GM12801 (cell line): ENCODE data around the gene BASP1.

Experiments used
- TF ChIP-seq, protein P1 (sequence below): IDR thresholded peaks from one replicate; pipeline ENCODE4 v1.5.1; 2011; ENCODE audit warnings: control low read depth; ENCODE audit not compliant: insufficient read length; ENCODE audit errors: extremely low read depth

The BASP1 gene

DNA sequence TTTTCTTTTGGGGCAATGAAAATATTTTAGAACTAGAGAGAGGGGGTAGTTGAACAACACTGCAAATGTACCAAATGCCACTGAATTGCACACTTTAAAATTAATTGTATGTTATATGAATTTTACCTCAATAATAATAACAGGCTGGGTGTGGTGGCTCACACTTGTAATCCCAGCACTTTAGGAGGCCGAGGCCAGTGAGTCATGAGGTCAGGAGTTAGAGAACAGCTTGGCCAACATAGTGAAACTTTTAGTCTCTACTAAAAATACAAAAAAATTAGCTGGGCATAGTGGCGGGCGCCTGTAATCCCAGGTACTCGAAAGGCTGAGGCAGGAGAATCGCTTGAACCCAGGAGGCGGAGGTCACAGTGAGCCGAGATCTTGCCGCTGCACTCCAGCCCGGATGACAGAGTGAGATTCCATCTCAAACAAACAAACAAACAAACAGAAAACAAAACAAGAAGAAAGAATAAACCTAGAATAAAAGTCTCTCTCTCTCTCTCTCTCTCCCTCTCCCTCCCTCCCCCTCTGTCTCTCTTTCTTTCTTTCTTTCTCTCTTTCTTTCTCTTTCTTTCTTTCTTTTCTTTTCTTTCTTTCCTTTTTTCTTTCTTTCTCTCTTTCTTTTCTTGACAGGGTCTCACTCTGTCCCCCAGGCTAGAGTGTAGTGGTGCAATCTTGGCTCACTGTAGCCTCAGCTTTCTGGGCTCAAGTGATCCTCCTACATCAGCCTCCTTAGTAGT is 91.1 kb downstream of the BASP1 start:
- TF ChIP-seq, protein P1, sequence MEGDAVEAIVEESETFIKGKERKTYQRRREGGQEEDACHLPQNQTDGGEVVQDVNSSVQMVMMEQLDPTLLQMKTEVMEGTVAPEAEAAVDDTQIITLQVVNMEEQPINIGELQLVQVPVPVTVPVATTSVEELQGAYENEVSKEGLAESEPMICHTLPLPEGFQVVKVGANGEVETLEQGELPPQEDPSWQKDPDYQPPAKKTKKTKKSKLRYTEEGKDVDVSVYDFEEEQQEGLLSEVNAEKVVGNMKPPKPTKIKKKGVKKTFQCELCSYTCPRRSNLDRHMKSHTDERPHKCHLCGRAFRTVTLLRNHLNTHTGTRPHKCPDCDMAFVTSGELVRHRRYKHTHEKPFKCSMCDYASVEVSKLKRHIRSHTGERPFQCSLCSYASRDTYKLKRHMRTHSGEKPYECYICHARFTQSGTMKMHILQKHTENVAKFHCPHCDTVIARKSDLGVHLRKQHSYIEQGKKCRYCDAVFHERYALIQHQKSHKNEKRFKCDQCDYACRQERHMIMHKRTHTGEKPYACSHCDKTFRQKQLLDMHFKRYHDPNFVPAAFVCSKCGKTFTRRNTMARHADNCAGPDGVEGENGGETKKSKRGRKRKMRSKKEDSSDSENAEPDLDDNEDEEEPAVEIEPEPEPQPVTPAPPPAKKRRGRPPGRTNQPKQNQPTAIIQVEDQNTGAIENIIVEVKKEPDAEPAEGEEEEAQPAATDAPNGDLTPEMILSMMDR, result no peak

DNA sequence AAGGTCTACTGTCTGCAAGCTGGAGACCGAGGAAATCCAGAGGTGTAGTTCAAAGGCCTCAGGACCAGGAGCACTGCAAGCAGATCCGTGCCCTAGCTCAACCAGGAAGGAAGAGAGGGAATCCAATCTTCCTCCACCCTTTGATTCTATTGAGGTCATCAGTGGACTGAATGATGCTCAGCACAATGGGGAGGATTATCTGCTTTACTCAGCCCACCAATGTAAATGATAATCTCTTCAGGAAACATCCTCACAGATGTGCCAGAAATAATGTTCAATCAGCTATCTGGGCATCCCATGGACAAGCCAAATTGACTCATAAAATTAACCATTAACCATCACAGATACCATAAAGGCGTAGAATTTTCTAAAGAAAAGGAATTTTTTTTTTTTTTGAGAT is 92.0 kb downstream of the BASP1 start:
- TF ChIP-seq, protein P1, result no peak

DNA sequence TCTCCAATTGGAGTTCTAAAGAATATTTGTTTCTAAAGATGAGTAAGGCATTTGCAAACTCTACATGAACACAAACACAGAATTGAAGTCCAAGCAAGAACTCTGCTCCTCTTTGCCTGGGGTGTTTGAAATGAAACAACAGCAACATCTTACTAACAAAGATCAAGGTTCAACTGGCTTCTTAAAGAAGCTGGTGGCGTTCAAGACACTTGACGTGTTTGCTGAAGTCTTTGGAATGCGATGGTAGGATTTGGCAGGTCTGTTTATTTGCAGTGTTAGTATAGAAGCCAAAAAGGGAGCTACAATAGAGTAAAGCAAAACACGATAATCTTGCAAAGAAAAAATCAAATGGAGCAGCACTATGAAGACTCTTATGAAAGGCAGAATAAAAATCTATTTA is 94.9 kb downstream of the BASP1 start:
- TF ChIP-seq, protein P1, result no peak

GRCh38 chr5:17314907-17315471 is 97.6 kb downstream of the BASP1 start:
- TF ChIP-seq, protein P1, result no peak

DNA sequence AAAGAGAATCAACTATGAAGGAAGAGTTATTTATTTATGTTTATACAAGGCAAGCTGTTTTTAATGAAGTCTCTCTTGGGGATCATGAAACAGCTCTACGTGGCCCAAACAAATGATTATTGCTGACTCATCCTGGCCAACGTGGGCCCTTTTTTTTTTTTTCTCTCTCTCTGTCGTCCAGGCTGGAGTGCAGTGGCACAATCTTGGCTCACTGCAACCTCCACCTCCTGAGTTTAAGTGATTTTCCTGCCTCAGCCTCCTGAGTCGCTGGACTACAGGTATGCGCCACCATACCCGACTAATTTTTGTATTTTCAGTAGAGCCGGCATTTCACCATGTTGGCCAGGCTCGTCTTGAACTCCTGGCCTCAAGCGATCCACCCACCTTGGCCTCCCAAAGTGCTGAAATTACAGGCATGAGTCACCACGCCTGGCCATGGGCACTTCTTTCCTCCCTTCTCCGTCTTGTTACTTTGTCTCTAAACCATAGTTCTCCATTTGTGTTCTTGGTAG is 98.3 kb downstream of the BASP1 start:
- TF ChIP-seq, protein P1, result no peak

- TF ChIP-seq, protein P1, result no peak
These were observed 99.6 kb downstream of the BASP1 start for GRCh38 chr5:17316970-17317459.

- TF ChIP-seq, protein P1, result no peak
These were observed 100.0 kb downstream of the BASP1 start for GRCh38 chr5:17317473-17317872.
